Head of caudate nucleus (tissue), 42 donors: ENCODE data around the gene HS3ST3A1.

ENCODE experiments used
- DNase-seq, 42 donors: peaks; one replicate each; pipeline versions ENCODE4 v3.0.0 to v3.0.0-alpha.2; 2020 to 2021; ENCODE audit warnings: mixed read lengths in 7 of 42
- intact Hi-C: fragments of 100-400 bp; cut with DNase I; formaldehyde crosslinking; loops from one replicate; pipeline ENCODE4 v1.15.0; 2022

The HS3ST3A1 gene

GRCh38 chr17:13601776-13602551, at the start of gene HS3ST3A1:
Gene HS3ST3A1 (minus strand): TSS chr17:13601929. CDS start chr17:13601129, 800 bp downstream.
- DNase-seq = no peak
- intact Hi-C loops = no loop called here

DNA sequence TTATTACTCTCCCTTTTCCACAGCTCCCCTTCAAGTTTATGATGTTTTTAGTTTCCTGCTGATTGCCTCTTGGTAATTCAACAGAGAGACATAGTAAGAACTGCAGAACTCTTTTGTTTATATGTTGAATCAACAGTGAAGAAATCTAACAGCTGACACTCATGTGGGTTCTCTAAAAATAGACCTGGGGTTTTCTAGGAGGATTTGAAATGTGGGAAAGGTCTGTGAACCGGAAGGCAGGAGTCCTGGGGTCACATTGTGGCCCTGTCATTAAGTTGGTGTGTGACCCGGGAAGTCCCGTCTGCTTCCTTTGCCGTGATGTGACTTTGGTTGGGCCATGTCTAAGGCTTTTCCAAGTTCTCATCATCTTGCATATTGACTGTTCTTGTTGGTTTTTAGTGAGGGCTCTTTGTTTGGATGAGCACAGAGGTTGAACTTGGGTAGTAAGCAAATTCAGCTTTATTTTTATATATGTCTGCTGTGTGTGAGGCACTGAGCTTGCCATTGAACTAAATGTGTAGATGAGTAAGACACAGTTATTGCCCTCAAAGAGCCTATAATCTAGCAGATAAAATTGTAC, 48.5 kb upstream of the HS3ST3A1 start:
- intact Hi-C loops = no loop called here
- no peak for DNase-seq

- peak in 3 of 42 donors; percentile 1 to 47 (median 1) for DNase-seq
- intact Hi-C loops = no loop called here
Observed at GRCh38 chr17:13647543-13648021, 45.9 kb upstream of the HS3ST3A1 start.

DNA sequence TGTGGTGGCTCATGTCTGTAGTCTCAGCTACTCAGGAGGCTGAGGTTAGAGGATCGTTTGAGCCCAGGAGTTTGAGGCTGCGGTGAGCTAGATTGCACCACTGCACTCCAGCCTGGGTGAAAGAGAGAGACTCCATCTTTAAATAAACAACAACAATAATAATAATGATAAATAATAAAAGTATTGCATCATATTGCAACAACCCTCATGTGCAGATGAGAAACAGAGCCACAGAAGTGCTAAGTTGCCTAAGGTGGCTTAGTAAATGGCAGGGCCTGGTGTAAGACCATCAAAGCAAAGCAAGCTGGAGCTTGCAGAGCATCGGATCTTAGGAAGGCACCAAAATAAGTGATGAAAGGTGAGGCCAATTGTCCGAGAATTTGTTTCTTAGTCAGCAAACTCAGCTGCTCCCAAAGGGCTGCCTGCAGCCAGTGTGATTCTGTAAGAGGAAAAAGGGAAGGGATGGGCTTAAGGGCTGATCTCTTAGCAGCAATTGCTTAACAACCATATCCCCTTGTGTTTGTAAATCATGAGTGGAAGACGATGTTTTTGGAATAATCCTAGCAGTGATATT, 45.3 kb upstream of the HS3ST3A1 start:
- intact Hi-C loops = no loop called here

DNA sequence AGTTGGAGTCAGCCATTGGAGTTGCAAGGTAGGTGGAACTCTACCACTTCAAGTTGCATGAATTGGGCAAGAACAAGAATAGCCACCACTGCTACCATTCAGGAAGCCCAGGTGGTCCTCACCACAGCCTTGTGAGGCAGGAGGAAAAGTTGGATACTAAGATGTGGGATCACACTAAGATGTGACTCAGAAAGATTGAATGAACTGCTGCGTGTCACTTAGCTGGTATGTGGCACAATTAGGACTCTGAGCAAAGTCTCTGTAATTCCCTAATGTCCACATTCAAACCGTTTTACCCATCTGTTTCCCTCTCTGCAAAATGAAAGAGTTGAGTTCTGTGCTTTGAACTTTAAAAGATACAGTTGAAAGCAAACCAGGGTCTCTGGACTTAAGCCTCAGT, 44.7 kb upstream of the HS3ST3A1 start:
- intact Hi-C loops = no loop called here
- DNase-seq = no peak

More for the DNA sequence above, 45.3 kb upstream of the HS3ST3A1 start:
- DNase-seq = no peak

GRCh38 chr17:13643180-13643579, 41.5 kb upstream of the HS3ST3A1 start:
- DNase-seq = no peak
- intact Hi-C loops = no loop called here

DNA sequence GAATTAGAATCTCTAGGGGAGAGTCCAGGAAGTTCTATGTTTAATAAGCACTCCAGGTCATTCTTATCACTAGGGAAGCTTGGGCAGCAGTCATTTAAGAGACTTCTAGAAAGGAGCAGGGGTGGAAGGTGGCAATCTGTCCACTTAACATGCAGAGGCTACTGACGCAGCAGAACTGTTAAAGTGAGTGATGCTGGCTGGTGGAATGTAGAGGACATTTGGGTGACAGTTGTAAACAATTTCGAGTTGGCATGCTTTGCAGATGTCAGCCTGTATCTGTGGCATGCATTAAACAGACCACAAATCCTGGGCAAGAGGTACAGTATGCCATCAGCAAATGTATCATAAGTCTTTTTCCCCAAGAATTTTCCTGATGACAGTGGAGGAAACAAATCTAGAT, 40.5 kb upstream of the HS3ST3A1 start:
- DNase-seq = no peak
- intact Hi-C loops = no loop called here

- intact Hi-C loops = no loop called here
- DNase-seq = no peak
Observed at GRCh38 chr17:13640551-13640950, 38.8 kb upstream of the HS3ST3A1 start.

GRCh38 chr17:13638855-13639458, 37.2 kb upstream of the HS3ST3A1 start:
- no peak for DNase-seq

DNA sequence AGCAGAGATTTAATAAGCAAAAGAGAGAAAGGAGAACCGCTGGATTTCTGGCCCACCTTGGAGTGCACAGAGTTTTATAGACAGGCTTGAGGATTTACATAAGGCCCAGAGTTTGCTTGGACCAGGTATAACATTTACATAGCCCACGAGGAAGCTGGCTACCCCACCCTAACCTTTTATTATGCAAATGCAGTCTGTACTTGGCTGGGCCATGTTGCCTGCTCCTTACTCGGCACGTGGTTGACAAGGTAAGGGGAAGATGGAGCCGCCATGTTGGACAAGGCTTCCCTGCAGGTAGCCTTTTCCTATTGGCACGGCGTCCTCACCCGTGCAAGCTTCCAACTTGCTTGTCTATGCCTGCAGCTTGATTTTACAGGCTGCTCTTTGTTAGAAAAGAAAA, 35.2 kb upstream of the HS3ST3A1 start:
- intact Hi-C loops = no loop called here
- no peak for DNase-seq

More at GRCh38 chr17:13638855-13639458, 37.2 kb upstream of the HS3ST3A1 start:
- intact Hi-C loops = no loop called here

DNA sequence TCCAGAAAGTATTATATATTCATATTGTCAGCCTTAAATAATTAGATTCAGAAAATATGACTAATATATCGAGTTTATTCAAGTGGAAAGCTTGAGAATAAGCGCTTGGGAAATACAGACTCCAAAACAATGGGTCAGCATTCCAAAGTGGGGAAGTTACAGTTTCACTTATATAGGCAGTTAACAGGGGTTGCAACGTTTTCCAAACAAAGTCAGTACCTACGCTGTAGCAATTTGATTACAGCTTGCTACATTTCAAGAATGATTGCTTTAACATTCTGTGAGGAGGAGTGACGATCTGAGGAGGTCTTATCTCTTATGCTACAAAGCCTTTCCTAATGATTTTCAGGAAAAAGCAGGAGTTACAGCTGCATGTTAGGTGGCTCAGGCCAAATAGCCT, 34.2 kb upstream of the HS3ST3A1 start:
- intact Hi-C loops = no loop called here
- no peak for DNase-seq

DNA sequence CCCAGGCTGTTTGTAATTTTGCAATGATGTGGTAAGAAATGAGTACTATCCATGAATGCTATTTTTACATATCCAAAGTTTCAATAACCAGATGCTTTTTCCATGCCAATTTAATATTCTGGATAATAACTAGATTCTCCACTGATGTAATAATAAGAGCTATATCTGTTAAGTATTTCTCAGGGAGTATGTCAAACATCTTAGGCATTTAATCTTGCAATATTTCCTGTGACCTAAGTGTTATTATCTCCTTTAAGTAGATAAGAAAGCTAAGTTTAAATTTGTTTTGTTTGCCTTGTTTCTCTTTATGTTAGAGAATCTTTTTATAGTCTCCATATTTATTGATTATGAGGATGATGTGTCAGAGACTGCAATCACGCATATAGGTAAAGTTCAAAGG, 32.3 kb upstream of the HS3ST3A1 start:
- no peak for DNase-seq
- intact Hi-C loops = no loop called here

- DNase-seq = no peak
- intact Hi-C loops = no loop called here
Observed at GRCh38 chr17:13631529-13631928, 29.8 kb upstream of the HS3ST3A1 start.

GRCh38 chr17:13626703-13627102, 25.0 kb upstream of the HS3ST3A1 start:
- no peak for DNase-seq
- intact Hi-C loops = no loop called here

DNA sequence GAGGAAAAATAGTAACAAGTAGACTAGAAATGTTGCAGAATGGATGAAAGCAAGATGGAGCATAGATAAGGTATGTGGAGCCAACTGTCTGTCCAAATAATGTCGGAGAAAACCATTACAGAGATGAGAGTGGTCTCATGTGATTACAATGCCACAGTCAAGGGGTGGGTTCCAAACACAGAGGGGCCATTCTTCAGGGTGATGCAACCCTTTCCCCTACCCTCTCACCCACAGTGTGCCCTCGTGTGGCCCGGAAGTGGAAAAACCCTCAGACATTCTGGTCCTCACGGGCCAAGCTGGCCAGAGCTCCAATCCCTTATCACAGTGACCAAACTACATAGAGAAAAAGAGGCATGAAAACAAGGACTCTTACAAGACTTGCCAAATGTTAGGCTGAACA, 17.7 kb upstream of the HS3ST3A1 start:
- intact Hi-C loops = no loop called here
- no peak for DNase-seq

- intact Hi-C loops = no loop called here
- DNase-seq = no peak
Observed at GRCh38 chr17:13616031-13616430, 14.3 kb upstream of the HS3ST3A1 start.

DNA sequence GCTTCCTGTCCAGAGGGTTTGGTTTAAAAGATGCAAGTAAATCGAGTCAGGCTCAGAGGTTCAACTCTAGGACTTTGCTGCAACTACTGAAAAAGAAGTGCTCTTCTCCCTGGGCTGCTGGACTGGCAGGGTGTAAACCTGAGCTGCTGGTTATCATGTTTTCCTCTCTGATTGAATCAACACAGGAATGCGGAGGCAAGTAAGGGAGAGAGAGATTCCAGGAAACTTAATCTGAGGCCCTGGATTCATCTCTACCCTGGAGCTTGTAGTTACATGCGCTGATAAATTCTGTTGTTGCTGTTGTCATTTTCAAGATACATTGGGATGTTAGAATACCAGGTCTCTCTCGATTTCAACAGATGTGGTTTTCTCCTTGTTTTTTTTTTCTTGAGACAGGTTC, 8.2 kb upstream of the HS3ST3A1 start:
- intact Hi-C loops = no loop called here
- DNase-seq = no peak

DNA sequence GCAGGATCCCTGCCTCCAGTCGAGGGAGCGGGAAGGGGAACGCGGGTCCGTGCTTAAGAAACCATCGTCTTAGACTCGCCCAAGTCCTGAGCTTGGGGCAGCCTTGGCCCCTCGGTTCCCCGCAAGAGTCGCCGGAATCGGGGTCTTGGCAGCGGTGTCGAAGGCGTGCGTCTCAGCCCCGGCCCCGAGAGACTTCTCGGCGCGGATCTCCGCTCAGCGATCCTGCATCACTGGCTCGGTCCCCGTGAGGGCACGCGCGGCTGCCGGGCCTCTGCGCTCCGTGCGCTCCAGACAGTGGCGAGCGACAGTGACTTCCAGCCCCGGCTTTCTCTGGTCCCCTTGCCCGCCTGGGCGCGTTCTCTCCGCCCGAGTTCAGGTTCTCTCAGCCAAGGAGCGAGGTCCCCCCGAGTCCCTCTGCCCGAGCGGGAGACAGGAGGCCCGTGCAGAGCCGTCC, 380 bp downstream of the HS3ST3A1 start:
- no peak for DNase-seq
- intact Hi-C loops = no loop called here

- intact Hi-C loops = no loop called here
- DNase-seq = no peak
Observed at GRCh38 chr17:13600475-13601321, 1.0 kb downstream of the HS3ST3A1 start.
